Osteocyte (in vitro differentiated cells): ENCODE data around the gene KCNIP4. TPM values are rescaled to one million over a fixed set of nuclear protein-coding genes. Genes with fewer than 3 reads are reported as not detected.

Experiments used
- DNase-seq: peaks from one replicate; pipeline ENCODE4 v3.0.0; 2021; ENCODE audit warnings: mixed read lengths; ENCODE audit not compliant: unreplicated experiment; ENCODE audit errors: extremely low spot score
- H3K27ac Mint-ChIP-seq: one replicate; pipeline ENCODE4 v1.8.0; 2021; ENCODE audit warnings: mild to moderate bottlenecking, mixed read lengths; ENCODE audit not compliant: unreplicated experiment
- H3K27me3 Mint-ChIP-seq: one replicate; pipeline ENCODE4 v1.8.0; 2021; ENCODE audit warnings: mixed read lengths; ENCODE audit not compliant: unreplicated experiment
- H3K36me3 Mint-ChIP-seq: one replicate; pipeline ENCODE4 v1.8.0; 2021; ENCODE audit warnings: mixed read lengths; ENCODE audit not compliant: unreplicated experiment
- H3K4me1 Mint-ChIP-seq: one replicate; pipeline ENCODE4 v1.8.0; 2021; ENCODE audit warnings: mixed read lengths; ENCODE audit not compliant: unreplicated experiment
- H3K4me3 Mint-ChIP-seq: one replicate; pipeline ENCODE4 v1.8.0; 2021; ENCODE audit warnings: mild to moderate bottlenecking, moderate library complexity, mixed read lengths; ENCODE audit not compliant: unreplicated experiment
- H3K9me3 Mint-ChIP-seq: one replicate; pipeline ENCODE4 v1.8.0; 2021; ENCODE audit warnings: mixed read lengths; ENCODE audit not compliant: unreplicated experiment
- total RNA-seq: library from RNA; stranded (reverse); gene quantifications from 2 replicates; pipeline ENCODE4 v1.2.1, GENCODE V29; 2021
- TF ChIP-seq, protein P1 (sequence below): fragments of 200-600 bp; sonication (generic); IDR thresholded peaks from 2 replicates; pipeline ENCODE4 v1.5.0; 2021; ENCODE audit warnings: antibody characterized with exemption, mild to moderate bottlenecking, moderate library complexity

The KCNIP4 gene
- total RNA-seq, 1 donor from 2014 or later, result 0.24 TPM

DNA sequence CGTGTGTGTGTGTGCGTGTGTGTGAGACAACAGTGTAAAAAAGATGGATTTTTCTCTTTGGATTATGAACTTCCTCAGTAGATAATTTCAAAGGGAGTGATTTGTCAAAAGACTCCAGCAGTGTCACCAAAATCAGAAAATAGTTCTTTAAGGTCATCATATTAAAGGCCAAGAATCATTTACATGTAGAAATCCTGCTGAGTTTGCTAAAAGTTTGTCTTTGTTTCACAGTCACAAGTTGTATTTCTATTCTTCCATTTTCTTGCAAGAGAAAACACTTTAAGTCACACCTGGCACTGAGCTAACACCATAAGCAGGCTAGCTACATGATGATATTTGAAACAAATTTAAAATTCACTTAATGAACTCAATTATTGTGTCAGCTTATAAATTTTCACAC is 1025.6 kb downstream of the KCNIP4 start:
- Mint-ChIP-seq H3K27me3 (no peaks in the 10 kb centered on the region), H3K4me1 (no peaks in the 10 kb centered on the region), H3K27ac (no peak overlapping the region), H3K36me3 (no peaks in the 10 kb centered on the region), H3K4me3 (no peak overlapping the region), H3K9me3 (no peaks in the 10 kb centered on the region)
- no peak for DNase-seq
- TF ChIP-seq, protein P1, sequence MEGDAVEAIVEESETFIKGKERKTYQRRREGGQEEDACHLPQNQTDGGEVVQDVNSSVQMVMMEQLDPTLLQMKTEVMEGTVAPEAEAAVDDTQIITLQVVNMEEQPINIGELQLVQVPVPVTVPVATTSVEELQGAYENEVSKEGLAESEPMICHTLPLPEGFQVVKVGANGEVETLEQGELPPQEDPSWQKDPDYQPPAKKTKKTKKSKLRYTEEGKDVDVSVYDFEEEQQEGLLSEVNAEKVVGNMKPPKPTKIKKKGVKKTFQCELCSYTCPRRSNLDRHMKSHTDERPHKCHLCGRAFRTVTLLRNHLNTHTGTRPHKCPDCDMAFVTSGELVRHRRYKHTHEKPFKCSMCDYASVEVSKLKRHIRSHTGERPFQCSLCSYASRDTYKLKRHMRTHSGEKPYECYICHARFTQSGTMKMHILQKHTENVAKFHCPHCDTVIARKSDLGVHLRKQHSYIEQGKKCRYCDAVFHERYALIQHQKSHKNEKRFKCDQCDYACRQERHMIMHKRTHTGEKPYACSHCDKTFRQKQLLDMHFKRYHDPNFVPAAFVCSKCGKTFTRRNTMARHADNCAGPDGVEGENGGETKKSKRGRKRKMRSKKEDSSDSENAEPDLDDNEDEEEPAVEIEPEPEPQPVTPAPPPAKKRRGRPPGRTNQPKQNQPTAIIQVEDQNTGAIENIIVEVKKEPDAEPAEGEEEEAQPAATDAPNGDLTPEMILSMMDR, result no peak

DNA sequence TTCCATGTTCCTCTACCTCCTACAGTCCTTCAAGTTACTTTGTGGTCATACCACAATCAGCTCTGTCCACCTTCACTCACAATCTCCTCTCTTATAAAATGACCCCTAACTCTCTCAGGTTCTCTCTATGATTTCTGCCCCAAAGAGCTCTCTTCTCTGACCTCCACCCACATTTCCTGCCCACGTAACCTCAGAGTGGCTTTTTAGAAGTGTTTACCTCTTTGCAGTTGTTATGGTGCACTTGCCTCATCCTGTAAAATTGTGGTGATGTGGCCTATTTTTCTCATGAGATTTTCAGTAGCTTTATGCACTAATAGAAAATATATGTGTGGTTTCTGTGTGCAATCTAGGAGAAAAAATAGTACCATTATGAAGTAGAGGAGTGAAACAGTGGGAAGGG is 1032.5 kb downstream of the KCNIP4 start:
- Mint-ChIP-seq H3K27me3 (peaks cover 2% of the 10 kb centered on the region), H3K4me1 (no peaks in the 10 kb centered on the region), H3K4me3 (no peak overlapping the region), H3K9me3 (no peaks in the 10 kb centered on the region), H3K36me3 (no peaks in the 10 kb centered on the region), H3K27ac (no peak overlapping the region)
- TF ChIP-seq, protein P1, result no peak
- no peak for DNase-seq

DNA sequence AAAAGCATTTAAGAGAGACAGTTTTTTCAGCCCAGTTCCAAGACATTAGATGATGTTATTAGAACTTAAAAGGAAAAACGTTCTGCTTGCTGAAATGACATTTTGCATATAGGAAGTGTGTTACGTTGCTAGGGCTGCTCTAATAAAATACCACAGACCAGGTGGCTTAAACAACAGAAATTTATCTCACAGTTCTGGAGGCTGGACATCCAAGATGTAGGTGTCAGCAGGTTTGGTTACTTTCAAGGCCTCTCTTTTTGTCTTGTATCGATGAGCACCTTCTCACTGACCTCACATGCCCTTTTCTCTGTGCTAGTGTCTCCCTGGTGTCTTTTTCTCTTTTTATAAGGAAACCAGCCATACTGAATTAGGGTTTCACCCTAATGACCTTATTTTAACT is 1043.6 kb downstream of the KCNIP4 start:
- Mint-ChIP-seq H3K27me3 (peaks cover 5% of the 10 kb centered on the region), H3K4me3 (no peak overlapping the region), H3K4me1 (no peaks in the 10 kb centered on the region), H3K27ac (no peak overlapping the region), H3K9me3 (no peaks in the 10 kb centered on the region), H3K36me3 (no peaks in the 10 kb centered on the region)
- DNase-seq, result no peak
- TF ChIP-seq, protein P1, result no peak

DNA sequence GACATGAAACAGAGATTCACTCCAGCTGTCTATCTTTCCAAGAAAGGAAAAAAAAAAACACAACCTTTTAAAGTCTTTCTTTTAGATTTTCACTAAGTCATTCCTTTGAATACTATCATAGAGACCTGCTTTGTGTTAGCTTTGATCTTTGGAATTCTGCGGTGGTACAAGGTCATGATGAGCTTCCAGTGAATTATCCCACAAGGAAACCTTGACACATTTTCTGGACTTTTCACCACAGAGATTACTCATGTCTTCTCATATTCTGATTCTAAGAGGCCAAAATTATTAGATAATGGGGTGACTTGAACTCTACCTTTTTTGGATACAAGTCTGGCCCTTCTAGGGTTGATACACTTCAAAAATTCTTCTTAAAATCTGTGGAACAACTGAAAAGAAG is 1046.7 kb downstream of the KCNIP4 start:
- TF ChIP-seq, protein P1, result no peak
- Mint-ChIP-seq H3K27ac (no peak overlapping the region), H3K27me3 (peaks cover 9% of the 10 kb centered on the region), H3K4me3 (no peak overlapping the region), H3K9me3 (no peaks in the 10 kb centered on the region), H3K36me3 (no peaks in the 10 kb centered on the region), H3K4me1 (no peaks in the 10 kb centered on the region)
- no peak for DNase-seq

- Mint-ChIP-seq H3K4me3 (no peak overlapping the region), H3K36me3 (no peaks in the 10 kb centered on the region), H3K9me3 (no peaks in the 10 kb centered on the region), H3K27ac (no peak overlapping the region), H3K4me1 (no peaks in the 10 kb centered on the region), H3K27me3 (peaks cover 9% of the 10 kb centered on the region)
- TF ChIP-seq, protein P1, result no peak
- no peak for DNase-seq
These were observed 1049.0 kb downstream of the KCNIP4 start for GRCh38 chr4:20899591-20899990.
